H9 (cell line): ENCODE measurements around the gene GDPD4. TPM values are rescaled to one million over a fixed set of nuclear protein-coding genes. Genes with fewer than 3 reads are reported as not detected.

ENCODE experiments used
- DNase-seq: peaks from one replicate; pipeline ENCODE4 v3.0.0-alpha.2; 2017
- H2AFZ ChIP-seq: one replicate; pipeline ENCODE4 v1.6.1; 2013; ENCODE audit warnings: mild to moderate bottlenecking, low read length, control low read depth, moderate library complexity
- H2AK5ac ChIP-seq: 2 replicates; pipeline ENCODE4 v1.6.1; 2013; ENCODE audit warnings: low read length, control low read depth, mixed read lengths; ENCODE audit not compliant: insufficient read length
- H2BK120ac ChIP-seq: one replicate; pipeline ENCODE4 v1.6.1; 2013; ENCODE audit warnings: low read depth, mild to moderate bottlenecking, low read length, control low read depth, inconsistent platforms; ENCODE audit not compliant: poor library complexity, severe bottlenecking
- H2BK12ac ChIP-seq: 2 replicates; pipeline ENCODE4 v1.6.1; 2013; ENCODE audit warnings: low read length, control low read depth, mixed read lengths, low read depth; ENCODE audit not compliant: insufficient read length
- H2BK15ac ChIP-seq: 2 replicates; pipeline ENCODE4 v1.6.1; 2013; ENCODE audit warnings: low read depth, low read length, control low read depth
- H2BK20ac ChIP-seq: one replicate; pipeline ENCODE4 v1.6.1; 2013; ENCODE audit warnings: low read depth, mild to moderate bottlenecking, low read length, control low read depth, inconsistent platforms; ENCODE audit not compliant: poor library complexity, severe bottlenecking
- H2BK5ac ChIP-seq: 2 replicates; pipeline ENCODE4 v1.6.1; 2013; ENCODE audit warnings: low read length, control low read depth, mixed read lengths; ENCODE audit not compliant: insufficient read length
- H3K14ac ChIP-seq: 2 replicates; pipeline ENCODE4 v1.6.1; 2013; ENCODE audit warnings: low read length, control low read depth; ENCODE audit not compliant: insufficient read depth
- H3K18ac ChIP-seq: 2 replicates; pipeline ENCODE4 v1.6.1; 2013; ENCODE audit warnings: low read depth, mild to moderate bottlenecking, mixed read lengths, low read length, control low read depth; ENCODE audit not compliant: insufficient read length
- H3K23ac ChIP-seq: 2 replicates; pipeline ENCODE4 v1.6.1; 2013; ENCODE audit warnings: low read length, control low read depth, mixed read lengths, low read depth; ENCODE audit not compliant: insufficient read length
- H3K23me2 ChIP-seq: 2 replicates; pipeline ENCODE4 v1.6.1; 2013; ENCODE audit warnings: low read depth, mild to moderate bottlenecking, mixed read lengths, low read length, control low read depth; ENCODE audit not compliant: insufficient read length, poor library complexity, severe bottlenecking
- H3K27ac ChIP-seq: 2 replicates; pipeline ENCODE4 v1.5.1; 2013; ENCODE audit warnings: low read length, control low read depth, mixed read lengths, low read depth; ENCODE audit not compliant: insufficient read length
- H3K27me3 ChIP-seq: 2 replicates; pipeline ENCODE4 v1.6.1; 2013; ENCODE audit warnings: low read length, control low read depth, inconsistent platforms; ENCODE audit not compliant: insufficient read depth
- H3K4ac ChIP-seq: 2 replicates; pipeline ENCODE4 v1.6.1; 2013; ENCODE audit warnings: low read depth, mild to moderate bottlenecking, control low read depth, inconsistent platforms, low read length, moderate library complexity
- H3K4me1 ChIP-seq: 2 replicates; pipeline ENCODE4 v1.6.1; 2013; ENCODE audit warnings: low read length, control low read depth, inconsistent platforms; ENCODE audit not compliant: insufficient read depth
- H3K4me2 ChIP-seq: 2 replicates; pipeline ENCODE4 v1.6.1; 2013; ENCODE audit warnings: low read length, control low read depth, mixed read lengths; ENCODE audit not compliant: insufficient read length, insufficient read depth
- H3K56ac ChIP-seq: 2 replicates; pipeline ENCODE4 v1.6.1; 2013; ENCODE audit warnings: low read depth, mild to moderate bottlenecking, mixed read lengths, low read length, control low read depth; ENCODE audit not compliant: insufficient read length
- H3K79me1 ChIP-seq: 2 replicates; pipeline ENCODE4 v1.6.1; 2013; ENCODE audit warnings: low read depth, mild to moderate bottlenecking, moderate library complexity, low read length, control low read depth, inconsistent platforms; ENCODE audit not compliant: insufficient read depth, poor library complexity, severe bottlenecking
- H3K79me2 ChIP-seq: 2 replicates; pipeline ENCODE4 v1.6.1; 2013; ENCODE audit warnings: low read length, control low read depth, inconsistent platforms; ENCODE audit not compliant: insufficient read depth
- H3K9ac ChIP-seq: 2 replicates; pipeline ENCODE4 v1.6.1; 2013; ENCODE audit warnings: low read length, control low read depth, mixed read lengths; ENCODE audit not compliant: insufficient read length; ENCODE audit errors: extremely low read depth
- H3K9me3 ChIP-seq: one replicate; pipeline ENCODE4 v1.6.1; 2013; ENCODE audit warnings: low read depth, low read length, inconsistent platforms; ENCODE audit not compliant: control insufficient read depth
- H3T11ph ChIP-seq: one replicate; pipeline ENCODE4 v1.6.1; 2013; ENCODE audit warnings: mild to moderate bottlenecking, low read length, control low read depth, inconsistent platforms
- H4K20me1 ChIP-seq: one replicate; pipeline ENCODE4 v1.6.1; 2013; ENCODE audit not compliant: control insufficient read depth, insufficient read length, insufficient read depth
- H4K5ac ChIP-seq: 2 replicates; pipeline ENCODE4 v1.6.1; 2013; ENCODE audit warnings: low read depth, mild to moderate bottlenecking, mixed read lengths, low read length, control low read depth; ENCODE audit not compliant: insufficient read length
- H4K8ac ChIP-seq: replicated peaks from 2 replicates; pipeline ENCODE4 v1.6.1; 2013; ENCODE audit warnings: low read length, control low read depth, mixed read lengths, low read depth; ENCODE audit not compliant: insufficient read length
- H4K91ac ChIP-seq: 2 replicates; pipeline ENCODE4 v1.6.1; 2013; ENCODE audit warnings: low read depth, mild to moderate bottlenecking, moderate library complexity, mixed read lengths, low read length, control low read depth; ENCODE audit not compliant: insufficient read length
- H3K27ac Mint-ChIP-seq, 3 experiments: 2 replicates in 2 of 3; 3 replicates in 1 of 3; pipeline ENCODE4 v1.8.0; 2020 to 2021; ENCODE audit warnings: mixed read lengths in 3 of 3, mild to moderate bottlenecking in 1 of 3, moderate library complexity in 1 of 3
- H3K27me3 Mint-ChIP-seq: 2 replicates; pipeline ENCODE4 v1.8.0; 2021; ENCODE audit warnings: low read depth, mild to moderate bottlenecking, moderate library complexity, mixed read lengths
- H3K36me3 Mint-ChIP-seq, 3 experiments: 2 replicates in 2 of 3; 3 replicates in 1 of 3; pipeline ENCODE4 v1.8.0; 2020 to 2021; ENCODE audit warnings: low read depth in 3 of 3, mixed read lengths in 3 of 3; ENCODE audit not compliant: insufficient read depth in 1 of 3
- H3K4me1 Mint-ChIP-seq, 2 experiments: 2 replicates each; pipeline ENCODE4 v1.8.0; 2020; ENCODE audit warnings: mixed read lengths in 2 of 2
- H3K4me3 Mint-ChIP-seq, 2 experiments: 2 replicates in 1 of 2; 3 replicates in 1 of 2; pipeline ENCODE4 v1.8.0; 2020 to 2021; ENCODE audit warnings: mild to moderate bottlenecking in 2 of 2, mixed read lengths in 2 of 2, moderate library complexity in 1 of 2
- H3K9me3 Mint-ChIP-seq, 2 experiments: 2 replicates in 1 of 2; 3 replicates in 1 of 2; pipeline ENCODE4 v1.8.0; 2020; ENCODE audit warnings: mild to moderate bottlenecking in 2 of 2, mixed read lengths in 2 of 2, moderate library complexity in 1 of 2
- total RNA-seq: library from RNA; stranded (reverse); gene quantifications from 2 replicates; pipeline ENCODE4 v1.2.1, GENCODE V29; 2021
- TF ChIP-seq, protein P1 (sequence below): fragments of 200-600 bp; sonication (generic); conservative IDR thresholded peaks from 3 replicates; pipeline ENCODE4 v1.8.0; 2021; ENCODE audit warnings: antibody characterized with exemption, mild to moderate bottlenecking

Gene GDPD4
- total RNA-seq, 1 experiment from 2014 or later, result not detected

DNA sequence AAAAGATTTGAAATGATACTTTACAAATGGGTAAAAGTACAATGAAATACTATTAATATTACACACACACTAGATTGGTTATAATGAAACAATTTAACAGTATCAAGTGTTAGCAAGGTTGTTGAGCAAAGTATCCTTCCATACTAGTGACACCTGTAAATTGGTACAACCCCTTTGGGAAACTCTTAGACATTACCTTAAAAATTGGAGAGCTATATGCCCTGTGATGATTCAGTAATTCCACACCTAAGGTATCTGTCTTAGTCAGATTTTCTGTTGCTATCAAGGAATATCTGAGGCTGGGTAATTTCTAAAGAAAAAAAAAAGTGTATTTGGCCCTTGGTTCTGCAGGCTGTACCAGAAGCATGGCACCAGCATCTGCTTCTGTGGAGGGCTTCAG is 7.4 kb upstream of the GDPD4 start:
- Histone ChIP-seq H3K4ac (no peak overlapping the region), H3K79me1 (no peaks in the 10 kb centered on the region), H3K27me3 (no peaks in the 10 kb centered on the region), H3K9me3 (no peaks in the 10 kb centered on the region), H4K5ac (no peak overlapping the region), H3K18ac (no peak overlapping the region), H3T11ph (no peak overlapping the region), H3K56ac (no peak overlapping the region), H2AK5ac (no peak overlapping the region), H4K20me1 (no peaks in the 10 kb centered on the region), H3K23me2 (no peaks in the 10 kb centered on the region), H2BK15ac (no peak overlapping the region), H2BK120ac (no peak overlapping the region), H2BK5ac (no peak overlapping the region), H3K14ac (no peak overlapping the region), H2BK12ac (no peak overlapping the region), H2BK20ac (no peak overlapping the region), H3K23ac (no peak overlapping the region), H3K4me2 (no peak overlapping the region), H4K91ac (no peak overlapping the region), H3K79me2 (no peaks in the 10 kb centered on the region), H4K8ac (no peak overlapping the region), H3K27ac (no peak overlapping the region), H3K9ac (no peak overlapping the region), H2AFZ (no peak overlapping the region), H3K4me1 (no peaks in the 10 kb centered on the region)
- no peak for DNase-seq
- TF ChIP-seq, protein P1, sequence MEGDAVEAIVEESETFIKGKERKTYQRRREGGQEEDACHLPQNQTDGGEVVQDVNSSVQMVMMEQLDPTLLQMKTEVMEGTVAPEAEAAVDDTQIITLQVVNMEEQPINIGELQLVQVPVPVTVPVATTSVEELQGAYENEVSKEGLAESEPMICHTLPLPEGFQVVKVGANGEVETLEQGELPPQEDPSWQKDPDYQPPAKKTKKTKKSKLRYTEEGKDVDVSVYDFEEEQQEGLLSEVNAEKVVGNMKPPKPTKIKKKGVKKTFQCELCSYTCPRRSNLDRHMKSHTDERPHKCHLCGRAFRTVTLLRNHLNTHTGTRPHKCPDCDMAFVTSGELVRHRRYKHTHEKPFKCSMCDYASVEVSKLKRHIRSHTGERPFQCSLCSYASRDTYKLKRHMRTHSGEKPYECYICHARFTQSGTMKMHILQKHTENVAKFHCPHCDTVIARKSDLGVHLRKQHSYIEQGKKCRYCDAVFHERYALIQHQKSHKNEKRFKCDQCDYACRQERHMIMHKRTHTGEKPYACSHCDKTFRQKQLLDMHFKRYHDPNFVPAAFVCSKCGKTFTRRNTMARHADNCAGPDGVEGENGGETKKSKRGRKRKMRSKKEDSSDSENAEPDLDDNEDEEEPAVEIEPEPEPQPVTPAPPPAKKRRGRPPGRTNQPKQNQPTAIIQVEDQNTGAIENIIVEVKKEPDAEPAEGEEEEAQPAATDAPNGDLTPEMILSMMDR, result no peak
- Mint-ChIP-seq H3K36me3 (no peaks in the 10 kb centered on the region), H3K27me3 (no peaks in the 10 kb centered on the region; the same call in 1 of the 2 replicates), H3K4me3 (no peak overlapping the region), H3K4me1 (peaks cover 9% of the 10 kb centered on the region in 2 experiments), H3K9me3 (no peaks in the 10 kb centered on the region), H3K27ac (no peak overlapping the region)
